Measurements from ENCODE around the gene RSRC1.
"Not testable (repeated sequence)": the region's sequence is repeated elsewhere in the genome, so short reads cannot be mapped to it uniquely, and the experiment has no call there.

RSRC1 gene

GRCh38 chr3:158313338-158313927, 203.5 kb downstream of the RSRC1 start:
- H3K79me2 ChIP-seq (ENCODE audit: control insufficient read depth, low read length), result no peaks in the 10 kb centered on the region
- H3K27me3 ChIP-seq (ENCODE audit: control insufficient read depth, low read length), result no peaks in the 10 kb centered on the region
- H4K20me1 ChIP-seq (ENCODE audit: control insufficient read depth, insufficient read depth, low read depth, low read length), result no peaks in the 10 kb centered on the region
- TF ChIP-seq EZH2phosphoT487 (IDR thresholded peaks at IDR 0.05; ENCODE audit: borderline replicate concordance, low read length) (no peak), CTCF (IDR thresholded peaks at IDR 0.05; ENCODE audit: low read depth, low read length, poor library complexity, severe bottlenecking) (peak; percentile 63)
- no peaks in the 10 kb centered on the region; the same call in 1 of the 2 replicates for H3F3A ChIP-seq (ENCODE audit: control insufficient read depth, insufficient read depth)
- peaks cover under 1% of the 10 kb centered on the region; the same call in 1 of the 2 replicates for H3K36me3 ChIP-seq (ENCODE audit: control insufficient read depth, low read length)
- H3K9me3 ChIP-seq (ENCODE audit: control insufficient read depth, insufficient read depth, low read length), result no peaks in the 10 kb centered on the region
- no peak overlapping the region for H3K4me2 ChIP-seq (ENCODE audit: low read length)
- H3K4me1 ChIP-seq (ENCODE audit: control insufficient read depth, low read length), result peaks cover 16% of the 10 kb centered on the region
- H3K9me2 ChIP-seq (replicated peaks; ENCODE audit: control insufficient read depth, low read length), result no peaks in the 10 kb centered on the region
- H3K27ac ChIP-seq (ENCODE audit: low read depth, low read length), result no peak overlapping the region
- H3K4me3 ChIP-seq (ENCODE audit: low read length), result no peak overlapping the region

GRCh38 chr3:158314426-158315357, 204.8 kb downstream of the RSRC1 start:
- H3K27ac ChIP-seq (ENCODE audit: low read depth, low read length), result no peak overlapping the region
- H3K36me3 ChIP-seq (ENCODE audit: control insufficient read depth, low read length), result peaks cover 8% of the 10 kb centered on the region; the same call in 1 of the 2 replicates
- H4K20me1 ChIP-seq (ENCODE audit: control insufficient read depth, insufficient read depth, low read depth, low read length), result no peaks in the 10 kb centered on the region
- no peaks in the 10 kb centered on the region; the same call in 1 of the 2 replicates for H3F3A ChIP-seq (ENCODE audit: control insufficient read depth, insufficient read depth)
- H3K4me1 ChIP-seq (ENCODE audit: control insufficient read depth, low read length), result peaks cover 16% of the 10 kb centered on the region
- no peaks in the 10 kb centered on the region for H3K9me2 ChIP-seq (replicated peaks; ENCODE audit: control insufficient read depth, low read length)
- H3K9me3 ChIP-seq (ENCODE audit: control insufficient read depth, insufficient read depth, low read length), result no peaks in the 10 kb centered on the region
- H3K4me3 ChIP-seq (ENCODE audit: low read length), result no peak overlapping the region
- TF ChIP-seq EZH2phosphoT487 (IDR thresholded peaks at IDR 0.05; ENCODE audit: borderline replicate concordance, low read length) (no peak), CTCF (IDR thresholded peaks at IDR 0.05; ENCODE audit: low read depth, low read length, poor library complexity, severe bottlenecking) (no peak)
- no peak overlapping the region for H3K4me2 ChIP-seq (ENCODE audit: low read length)
- H3K27me3 ChIP-seq (ENCODE audit: control insufficient read depth, low read length), result no peaks in the 10 kb centered on the region
- H3K79me2 ChIP-seq (ENCODE audit: control insufficient read depth, low read length), result no peaks in the 10 kb centered on the region

GRCh38 chr3:158329696-158330441, 220.0 kb downstream of the RSRC1 start:
- not testable (repeated sequence) for H4K20me1 ChIP-seq (ENCODE audit: control insufficient read depth, insufficient read depth, low read depth, low read length); H3K9me3 ChIP-seq (ENCODE audit: control insufficient read depth, insufficient read depth, low read length); H3K4me1 ChIP-seq (ENCODE audit: control insufficient read depth, low read length); H3K36me3 ChIP-seq (ENCODE audit: control insufficient read depth, low read length); H3K9me2 ChIP-seq (replicated peaks; ENCODE audit: control insufficient read depth, low read length); H3K4me2 ChIP-seq (ENCODE audit: low read length); H3K27ac ChIP-seq (ENCODE audit: low read depth, low read length); H3K4me3 ChIP-seq (ENCODE audit: low read length); H3K27me3 ChIP-seq (ENCODE audit: control insufficient read depth, low read length); H3K79me2 ChIP-seq (ENCODE audit: control insufficient read depth, low read length); H3F3A ChIP-seq (ENCODE audit: control insufficient read depth, insufficient read depth)

Measured in DOHH2 (cell line).